NCI-H526 treated with DMSO at 0.1 percent for 48 hours (cell line): Measurements from ENCODE around the gene TSHZ1.

Experiments used
- DNase-seq: peaks from one replicate; lab custom pipeline; 2025; lab: John Stamatoyannopoulos, UW

Gene TSHZ1

DNA sequence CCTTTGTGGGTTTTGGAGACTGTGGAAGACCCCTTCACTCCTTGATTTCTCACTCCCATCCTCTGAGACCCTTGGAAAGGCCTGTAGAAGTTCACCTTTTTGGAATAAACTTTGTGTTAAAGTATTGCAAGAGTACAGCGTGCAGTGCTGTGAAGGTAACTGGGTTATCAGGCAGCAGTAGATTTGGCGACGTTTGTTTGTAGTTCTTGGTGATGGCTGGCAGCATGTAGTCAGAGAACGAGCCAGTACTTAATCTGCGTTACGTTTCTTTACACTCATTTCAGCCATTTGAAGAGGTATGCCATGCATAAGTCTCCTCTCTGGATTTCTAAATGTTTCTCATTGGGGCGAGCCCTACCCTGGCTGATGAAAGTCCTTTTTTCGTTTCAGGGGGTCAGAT is 64.6 kb downstream of the TSHZ1 start:
- no peak for DNase-seq

DNA sequence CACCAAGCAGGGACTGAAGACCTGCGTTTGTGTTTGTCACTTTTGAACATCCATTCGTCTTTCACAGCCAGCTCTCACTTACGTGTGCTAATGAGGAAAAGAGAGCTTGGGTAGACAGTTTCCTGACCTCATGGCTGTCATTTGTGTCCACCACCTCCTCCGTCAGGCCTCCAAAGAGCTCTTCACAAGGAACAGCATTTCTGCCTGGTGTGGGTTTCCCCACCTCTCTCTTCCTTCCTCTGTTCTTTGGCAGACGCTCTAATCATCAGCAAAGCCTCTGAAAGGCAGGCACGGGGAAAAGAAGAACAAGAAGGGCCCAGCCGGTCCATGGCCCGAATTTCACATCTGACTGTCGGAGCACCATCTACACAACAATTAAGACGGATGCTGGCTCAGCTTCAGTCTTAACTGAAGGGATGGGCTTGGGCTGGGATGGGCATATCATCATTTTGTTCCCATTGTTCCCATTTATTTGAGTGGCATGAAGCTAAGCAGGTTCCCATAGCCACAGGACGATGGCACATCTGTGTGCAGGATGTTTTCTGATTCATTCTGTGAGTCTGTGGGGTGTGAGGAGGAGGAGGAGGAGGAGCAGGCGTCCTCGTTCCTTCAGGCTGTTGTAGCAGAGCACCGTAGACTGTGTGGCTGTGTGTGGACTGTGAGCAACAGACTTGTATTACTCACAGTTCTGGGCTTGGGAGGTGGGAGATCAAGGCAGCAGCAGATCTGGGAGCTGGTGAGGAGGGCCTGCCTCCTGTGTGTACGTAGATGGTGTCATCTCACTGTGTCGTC is 66.4 kb downstream of the TSHZ1 start:
- no peak for DNase-seq

DNA sequence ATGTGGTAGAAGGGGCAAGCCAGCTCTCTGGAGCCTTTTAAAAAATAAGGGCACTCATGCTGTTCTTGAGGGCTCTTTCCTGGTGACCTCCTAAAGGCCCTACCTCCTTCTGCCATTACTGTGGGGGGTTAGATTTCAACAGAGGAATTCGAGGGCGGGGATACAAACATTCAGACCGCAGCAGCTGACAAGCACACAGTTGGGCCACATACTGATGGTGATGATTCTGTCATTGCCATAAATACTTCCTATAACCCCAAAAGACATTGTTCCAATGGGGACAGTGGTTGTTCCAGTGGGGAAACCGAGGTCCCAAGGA is 67.0 kb downstream of the TSHZ1 start:
- no peak for DNase-seq

- DNase-seq = no peak
Observed at GRCh38 chr18:75279381-75279780, 68.8 kb downstream of the TSHZ1 start.

DNA sequence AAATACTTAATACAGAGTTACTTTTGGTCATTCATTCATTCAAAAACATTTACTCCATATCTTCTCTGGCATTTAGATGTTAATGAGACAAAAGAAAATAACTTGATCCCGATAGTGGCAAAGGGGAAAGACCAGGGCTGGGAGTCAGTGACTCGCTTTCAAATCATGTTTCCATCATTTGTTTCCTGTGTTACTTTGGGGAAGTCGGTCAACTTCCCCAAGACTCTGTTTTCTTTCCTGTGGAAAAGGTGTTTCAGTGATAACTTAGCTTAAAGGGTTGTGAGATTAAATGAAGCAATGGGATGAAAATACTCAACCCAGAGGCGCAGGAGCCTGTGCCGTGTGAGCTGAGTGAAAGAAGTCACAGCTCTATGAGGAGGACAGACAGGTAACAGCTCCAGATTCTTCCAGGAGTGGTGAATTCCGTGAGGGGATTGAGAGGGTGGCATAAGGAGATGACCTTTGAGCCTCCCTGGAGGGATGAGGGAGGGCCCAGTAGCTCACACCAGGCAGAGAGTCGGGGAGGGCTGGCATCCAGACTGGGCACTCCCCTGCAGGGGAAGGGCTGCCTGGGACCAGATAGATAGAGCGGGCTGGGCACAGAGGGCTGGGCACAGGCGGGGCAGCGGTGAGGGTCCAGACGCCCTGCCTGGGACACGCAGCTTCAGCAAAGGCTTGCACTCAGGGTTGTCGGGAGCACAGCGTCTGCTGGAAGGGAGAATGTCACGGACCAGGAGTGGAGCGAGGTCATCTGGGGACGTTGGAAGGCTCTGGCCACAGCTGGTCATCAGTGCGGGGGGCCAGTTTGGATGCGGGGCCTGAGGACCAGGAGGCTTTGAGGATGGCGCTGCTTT is 70.1 kb downstream of the TSHZ1 start:
- no peak for DNase-seq

DNA sequence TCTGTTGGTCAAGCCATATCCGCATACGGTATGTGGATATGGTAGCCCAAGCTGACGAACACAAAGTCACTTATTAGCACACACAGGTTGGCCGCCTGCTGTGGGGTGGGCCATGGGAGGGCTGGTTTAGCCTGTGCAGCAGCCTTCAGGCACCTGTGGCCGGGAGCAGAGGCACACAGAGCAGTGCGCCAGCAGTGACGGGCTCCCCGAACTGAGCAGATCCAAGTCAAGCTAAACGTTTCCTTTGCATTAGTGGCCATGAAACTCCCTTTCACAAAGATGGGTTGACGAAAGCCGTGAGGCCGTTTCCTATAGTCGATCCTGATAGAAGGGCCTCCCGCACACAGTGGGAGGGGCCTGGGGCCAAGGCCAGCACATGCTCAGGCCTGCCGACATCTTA is 72.1 kb downstream of the TSHZ1 start:
- no peak for DNase-seq

GRCh38 chr18:75283731-75284130 is 73.1 kb downstream of the TSHZ1 start:
- DNase-seq = no peak

- DNase-seq = no peak
Observed at GRCh38 chr18:75284566-75284965, 74.0 kb downstream of the TSHZ1 start.

GRCh38 chr18:75285876-75286275 is 75.3 kb downstream of the TSHZ1 start:
- no peak for DNase-seq

DNA sequence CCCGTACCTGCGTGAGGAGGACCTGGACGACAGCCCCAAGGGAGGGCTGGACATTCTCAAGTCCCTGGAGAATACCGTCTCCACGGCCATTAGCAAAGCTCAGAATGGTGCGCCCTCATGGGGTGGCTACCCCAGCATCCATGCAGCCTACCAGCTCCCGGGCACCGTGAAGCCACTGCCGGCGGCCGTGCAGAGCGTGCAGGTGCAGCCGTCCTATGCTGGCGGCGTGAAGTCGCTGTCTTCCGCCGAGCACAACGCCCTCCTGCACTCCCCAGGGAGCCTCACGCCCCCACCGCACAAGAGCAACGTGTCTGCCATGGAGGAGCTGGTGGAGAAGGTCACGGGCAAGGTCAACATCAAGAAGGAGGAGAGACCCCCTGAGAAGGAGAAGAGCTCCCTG is 76.4 kb downstream of the TSHZ1 start:
- DNase-seq = no peak

GRCh38 chr18:75287700-75288099 is 77.1 kb downstream of the TSHZ1 start:
- no peak for DNase-seq

GRCh38 chr18:75289761-75290160 is 79.2 kb downstream of the TSHZ1 start:
- DNase-seq = no peak

DNA sequence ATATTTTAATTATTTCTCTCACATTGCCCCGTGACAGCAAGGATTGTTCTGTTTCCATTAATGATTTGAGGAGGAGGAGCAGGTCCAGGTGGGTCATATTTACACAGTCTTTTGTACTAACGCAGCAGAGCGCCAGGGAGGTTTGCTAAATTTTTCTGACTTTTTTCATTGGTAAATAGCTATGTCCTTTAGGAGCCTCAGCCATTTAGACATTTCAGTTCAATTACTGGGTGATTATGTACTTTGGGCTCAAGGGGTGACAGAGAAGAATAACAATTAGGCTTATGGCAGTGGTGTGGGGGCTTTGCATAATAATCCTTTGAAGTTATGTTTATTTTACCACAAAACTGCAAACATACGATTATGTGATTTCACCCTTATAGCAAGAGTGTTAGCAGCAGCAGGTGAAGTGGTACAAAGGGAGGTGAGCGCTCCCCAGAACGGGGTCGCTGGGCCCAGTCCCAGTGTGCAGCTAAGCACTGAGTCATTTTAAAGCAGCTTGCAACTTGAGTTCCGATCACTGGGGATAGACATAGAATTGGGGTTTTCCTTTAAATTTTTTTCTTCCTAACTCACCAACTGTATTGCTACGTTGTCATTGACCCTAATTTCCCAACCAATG is 80.3 kb downstream of the TSHZ1 start:
- no peak for DNase-seq

DNA sequence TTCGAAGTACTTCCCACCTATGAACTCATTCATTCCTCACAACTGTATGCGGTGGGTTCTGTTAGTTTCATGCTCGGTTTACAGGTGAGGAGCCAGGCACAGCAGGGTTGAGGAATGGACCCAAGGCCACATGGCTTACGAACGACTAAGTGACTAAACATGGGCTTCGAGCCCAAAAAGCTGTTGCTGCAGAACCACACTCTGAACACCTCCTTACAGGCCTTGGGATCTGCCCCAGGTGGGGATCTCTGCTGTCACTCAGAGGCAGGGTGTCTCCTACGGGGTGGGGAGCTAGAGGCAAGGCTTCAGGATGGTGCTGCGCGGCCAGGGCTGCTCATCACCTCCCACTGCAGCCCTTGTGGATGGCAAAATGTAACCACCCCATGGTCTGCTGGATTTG is 80.9 kb downstream of the TSHZ1 start:
- DNase-seq = no peak

GRCh38 chr18:75293591-75293990 is 83.0 kb downstream of the TSHZ1 start:
- DNase-seq = no peak

DNA sequence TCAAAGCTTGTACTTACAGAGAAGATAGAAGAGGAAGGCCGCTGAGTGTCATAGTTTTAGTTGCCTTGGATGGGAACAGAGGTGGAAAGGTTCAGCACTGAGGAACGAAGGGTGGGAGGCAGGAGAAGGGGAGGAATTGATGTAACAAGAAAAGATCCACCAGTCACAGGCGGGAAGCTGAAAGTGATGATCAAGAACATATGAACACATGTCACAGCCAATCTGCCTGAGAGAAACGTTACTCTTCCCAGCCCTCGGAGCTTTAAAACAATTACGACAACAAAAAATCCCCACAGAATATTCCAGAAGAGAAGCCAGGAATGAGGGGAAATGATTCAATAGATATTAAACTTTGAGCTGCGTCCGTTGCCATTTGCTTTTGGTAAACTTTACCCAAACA is 87.1 kb downstream of the TSHZ1 start:
- DNase-seq = no peak

DNA sequence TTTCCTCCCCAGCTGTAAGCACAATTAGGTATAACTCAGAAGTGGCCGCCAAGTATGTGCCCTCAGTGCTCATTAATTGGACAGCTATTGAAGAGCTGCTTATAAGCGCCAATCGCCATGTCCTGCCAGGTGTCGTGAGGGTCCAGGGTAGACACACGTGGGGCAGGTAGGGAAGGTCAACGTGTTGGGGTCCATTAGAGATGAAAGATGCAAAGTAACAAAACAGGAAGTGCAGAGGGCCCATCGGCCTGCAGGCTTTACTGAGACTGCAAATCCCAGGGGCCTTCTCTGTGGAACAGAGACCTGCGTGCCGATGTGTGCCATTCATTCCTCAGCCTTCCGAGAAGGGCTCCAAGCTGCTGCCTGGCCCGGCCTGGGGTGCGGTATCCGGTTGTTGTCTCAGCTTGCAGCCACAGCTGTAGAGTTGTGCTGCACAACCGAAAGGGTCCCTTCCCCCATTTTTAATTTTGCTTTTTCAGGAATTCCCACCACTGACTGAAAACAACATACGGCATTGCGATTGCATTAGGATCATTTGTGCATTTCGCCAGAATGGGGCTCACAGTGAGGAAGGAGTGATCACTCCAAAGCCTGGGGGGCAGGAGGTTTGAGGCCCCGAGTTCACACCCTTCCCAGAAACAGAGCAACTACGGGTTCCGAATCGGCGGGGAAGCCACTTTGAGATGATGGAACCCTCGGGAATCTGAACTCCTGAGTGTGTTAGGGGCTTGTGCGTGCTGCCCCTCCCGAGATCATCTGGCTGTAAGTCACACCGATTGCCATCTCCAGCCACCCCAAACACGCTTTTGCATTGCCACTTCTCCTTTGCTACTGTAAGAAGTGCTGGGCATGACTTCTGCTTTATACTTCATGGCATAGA is 94.3 kb downstream of the TSHZ1 start:
- no peak for DNase-seq

DNA sequence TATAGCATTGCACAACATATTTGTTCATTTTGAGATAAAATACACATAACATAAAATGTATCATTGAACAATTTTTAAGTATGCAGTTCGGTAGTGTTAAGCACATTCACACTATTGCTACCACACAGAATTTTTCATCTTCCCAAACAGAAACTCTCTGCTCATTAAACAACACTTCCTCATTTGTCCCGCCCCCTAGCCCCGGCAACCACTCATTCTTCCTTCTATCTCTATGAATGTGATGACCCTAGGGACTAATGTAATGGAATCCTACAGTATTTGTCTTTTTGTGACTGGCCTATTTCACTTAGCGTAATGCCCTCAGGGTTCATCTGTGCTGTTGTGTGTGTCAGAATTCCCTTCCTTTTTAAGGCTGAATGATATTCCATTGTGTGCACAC is 95.4 kb downstream of the TSHZ1 start:
- DNase-seq = no peak

- DNase-seq = no peak
Observed at GRCh38 chr18:75307530-75307929, 96.9 kb downstream of the TSHZ1 start.

GRCh38 chr18:75309564-75309963 is 99.0 kb downstream of the TSHZ1 start:
- DNase-seq = no peak

DNA sequence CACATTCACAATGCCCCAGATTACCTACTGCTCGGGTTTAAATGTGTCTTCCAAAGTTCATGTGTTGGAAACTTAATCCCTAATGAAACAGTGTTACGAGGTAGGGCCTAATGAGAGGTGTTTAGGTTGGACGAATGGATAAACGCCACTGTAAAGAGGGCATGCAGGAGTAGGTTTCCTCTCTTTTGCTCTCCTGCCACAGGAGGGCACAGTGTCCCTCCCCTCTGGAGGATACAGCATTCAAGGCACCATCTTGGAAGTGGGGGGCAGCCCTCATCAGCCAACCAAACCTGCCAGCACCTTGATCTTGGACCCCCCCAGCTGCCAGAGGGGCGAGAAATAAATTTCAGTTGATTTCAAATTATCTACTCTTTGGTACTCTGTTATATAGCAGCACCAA is 103.5 kb downstream of the TSHZ1 start:
- DNase-seq = no peak

DNA sequence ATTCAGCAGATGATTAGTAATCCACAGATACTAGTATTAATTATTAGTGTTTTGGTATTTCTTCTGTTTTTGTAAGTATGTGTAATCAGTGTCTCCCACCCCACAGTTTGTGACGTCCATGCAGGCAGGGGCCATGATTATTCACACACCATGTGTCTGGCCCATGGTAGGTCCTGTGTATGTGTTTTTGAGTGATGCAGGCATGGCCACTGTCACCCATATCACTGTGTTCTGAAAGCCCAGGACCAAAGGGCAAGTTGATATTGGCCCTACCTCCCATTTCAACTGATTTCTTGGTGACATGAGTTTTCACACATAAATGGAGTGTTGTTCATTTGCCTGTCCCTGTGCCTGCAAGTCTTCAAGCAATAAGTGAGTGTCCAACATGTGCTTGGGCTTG is 104.0 kb downstream of the TSHZ1 start:
- DNase-seq = no peak
